GM18502 (cell line): ENCODE data around the gene SRA1.

ENCODE experiments used
- ATAC-seq: cut with Tn5 transposase; IDR thresholded peaks from one replicate; pipeline ENCODE4 v1.9.1; 2021; ENCODE audit warnings: mild to moderate bottlenecking; ENCODE audit not compliant: unreplicated experiment, poor library complexity

The SRA1 gene

GRCh38 chr5:140551872-140552271, 5.4 kb downstream of the SRA1 start:
- no peak for ATAC-seq

DNA sequence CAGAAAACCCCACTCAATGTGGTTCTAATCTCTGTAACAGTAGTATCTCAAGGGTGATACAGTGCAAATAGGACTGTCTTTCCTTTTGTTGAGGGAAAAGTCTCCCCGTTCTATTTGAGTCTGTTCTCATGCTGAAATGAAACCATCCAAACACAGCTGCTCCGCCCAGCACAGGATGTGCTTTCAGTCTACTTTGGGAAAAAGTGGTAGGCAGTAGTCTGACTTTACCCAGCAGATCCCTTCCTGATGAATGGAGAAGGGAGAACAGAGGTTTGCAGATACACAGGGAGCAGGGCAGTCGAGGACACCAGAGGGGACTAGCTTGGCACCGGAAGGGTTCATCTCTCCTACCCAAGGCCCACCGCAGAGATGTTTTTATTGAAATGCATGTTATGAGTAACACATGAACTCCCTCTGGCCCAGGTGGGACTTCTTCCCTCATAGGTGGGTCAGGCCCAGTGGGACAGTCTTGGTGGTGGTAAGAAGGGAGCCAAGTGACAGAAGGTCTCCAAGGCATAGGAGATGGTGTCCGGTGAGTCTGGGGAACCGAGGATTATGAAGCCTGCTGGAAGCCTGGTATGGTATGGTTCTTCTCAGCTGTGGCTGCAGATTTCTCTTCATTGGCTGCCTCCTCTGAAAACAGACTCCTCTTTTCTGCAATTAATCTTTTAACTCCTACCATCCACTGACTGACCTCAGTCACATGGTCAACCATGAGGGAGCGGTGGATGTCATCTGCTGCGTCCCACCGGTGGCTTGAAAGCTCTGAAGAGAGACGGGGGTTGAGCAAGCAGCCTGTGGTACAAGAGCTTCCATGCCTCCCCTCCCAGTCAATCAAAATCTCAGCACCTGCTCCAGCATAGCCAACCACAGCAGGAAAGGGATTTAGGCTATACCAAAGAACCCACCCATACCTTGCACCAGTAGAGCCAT, 6.9 kb downstream of the SRA1 start:
- no peak for ATAC-seq

- ATAC-seq, result no peak
Observed at GRCh38 chr5:140549237-140550144, 7.8 kb downstream of the SRA1 start.

- no peak for ATAC-seq
Observed at GRCh38 chr5:140548791-140549190, 8.5 kb downstream of the SRA1 start.

GRCh38 chr5:140548300-140548688, 9.0 kb downstream of the SRA1 start:
- no peak for ATAC-seq

DNA sequence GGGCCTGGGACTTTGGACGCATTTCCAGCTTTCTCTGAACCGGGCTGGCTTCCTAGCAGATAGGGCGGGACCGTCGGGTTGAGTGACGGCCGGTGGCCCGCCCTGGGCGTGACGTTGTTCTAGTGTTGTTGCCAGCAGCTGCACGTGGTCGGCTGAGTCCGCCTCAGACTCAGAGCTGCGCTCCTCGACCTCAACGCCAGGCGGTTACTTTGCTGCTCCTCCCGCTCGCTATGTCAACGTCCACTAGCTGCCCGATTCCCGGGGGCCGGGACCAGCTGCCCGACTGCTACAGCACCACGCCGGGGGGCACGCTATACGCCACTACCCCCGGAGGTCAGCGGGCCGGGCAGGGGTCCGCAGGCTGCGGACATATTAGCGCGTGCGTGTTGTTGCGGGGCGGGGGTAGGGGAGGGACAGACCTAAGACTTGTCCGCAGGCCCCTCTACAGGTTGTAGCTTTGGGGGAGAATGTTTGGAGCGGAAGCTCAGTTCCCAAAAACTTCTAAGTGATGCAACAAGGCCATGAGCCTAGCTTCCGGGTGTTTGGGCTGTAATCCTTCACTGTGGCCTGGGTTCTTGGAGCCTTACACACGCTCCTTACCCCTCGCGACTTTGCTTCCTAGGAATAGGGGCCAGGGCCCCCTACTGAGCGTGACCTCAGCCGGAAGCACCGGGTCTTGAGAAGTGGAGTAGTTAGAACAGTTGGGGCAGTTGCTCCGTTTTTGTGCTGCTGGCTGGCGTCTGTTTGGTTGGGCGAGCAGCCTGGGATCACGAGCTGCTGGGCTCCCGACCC, 9.6 kb downstream of the SRA1 start, which contains the start of gene EIF4EBP3:
EIF4EBP3 (plus strand) TSS at position 155 of the 792 bp plus-strand sequence; CDS start at position 231, 76 bp downstream.
- ATAC-seq, result peak; percentile 98

GRCh38 chr5:140546851-140547507, 10.3 kb downstream of the SRA1 start:
- ATAC-seq, result no peak

DNA sequence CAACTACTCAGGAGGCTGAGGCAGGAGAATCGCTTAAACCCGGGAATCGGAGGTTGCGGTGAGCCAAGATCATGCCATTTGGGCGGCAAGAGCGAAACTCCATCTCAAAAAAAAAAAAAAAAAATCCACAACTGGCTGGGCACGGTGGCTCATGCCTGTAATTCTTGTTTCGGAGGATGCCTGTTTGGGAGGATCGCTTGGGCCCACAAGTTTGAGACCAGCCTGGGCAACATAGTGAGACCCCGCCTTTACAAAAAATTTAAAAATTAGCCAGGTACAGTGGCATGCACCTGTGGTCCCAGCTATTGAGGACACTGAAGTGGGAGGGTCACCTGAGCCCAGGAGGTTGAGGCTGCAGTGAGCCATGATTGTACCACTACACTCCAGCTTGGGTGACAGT, 11.7 kb downstream of the SRA1 start:
- no peak for ATAC-seq

GRCh38 chr5:140544986-140545385, 12.3 kb downstream of the SRA1 start:
- ATAC-seq, result no peak

GRCh38 chr5:140542972-140543371, 14.3 kb downstream of the SRA1 start:
- ATAC-seq, result no peak

GRCh38 chr5:140540227-140540626, 17.0 kb downstream of the SRA1 start:
- ATAC-seq, result no peak

- no peak for ATAC-seq
Observed at GRCh38 chr5:140524003-140524402, 33.3 kb downstream of the SRA1 start.

GRCh38 chr5:140513124-140513523, 44.1 kb downstream of the SRA1 start:
- no peak for ATAC-seq

DNA sequence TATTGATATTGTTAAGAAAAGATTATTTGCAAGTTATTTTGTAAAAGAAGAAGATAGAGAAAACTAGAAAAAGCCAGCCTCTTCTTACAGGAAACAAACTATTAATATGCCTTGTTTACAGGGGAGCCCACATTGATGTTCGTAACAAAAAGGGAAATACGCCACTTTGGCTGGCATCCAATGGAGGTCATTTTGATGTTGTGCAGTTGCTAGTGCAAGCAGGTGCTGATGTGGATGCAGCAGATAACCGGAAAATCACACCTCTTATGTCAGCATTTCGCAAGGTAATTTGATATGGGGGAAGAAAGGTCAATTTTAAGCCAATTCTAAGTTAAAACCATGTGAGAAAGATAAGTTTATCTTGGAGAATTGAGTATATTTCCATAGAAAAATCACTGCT, 47.4 kb downstream of the SRA1 start:
- no peak for ATAC-seq

DNA sequence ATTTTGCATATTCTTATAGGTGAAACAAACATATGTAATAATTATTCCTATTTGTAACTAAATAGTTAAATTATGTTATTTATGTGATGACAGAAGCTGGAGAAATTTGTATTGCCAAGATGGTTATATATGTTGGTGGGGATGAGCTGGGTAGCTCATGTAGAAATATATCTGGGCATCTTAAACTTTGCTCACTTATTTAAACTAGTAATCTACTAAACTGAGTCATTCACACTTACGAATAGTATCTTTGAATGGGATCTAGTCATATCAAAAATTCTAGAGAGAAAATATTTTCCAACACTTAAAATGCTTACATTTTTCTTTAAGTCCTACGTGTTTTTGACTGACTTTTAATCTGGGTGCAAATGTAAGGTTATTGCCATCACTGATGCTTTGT, 54.4 kb downstream of the SRA1 start:
- no peak for ATAC-seq
